HG02852 (cell line): ENCODE measurements around the gene SPDYE6.
"Not testable (repeated sequence)": the region's sequence is repeated elsewhere in the genome, so short reads cannot be mapped to it uniquely, and the experiment has no call there.

Experiments
- ATAC-seq: cut with Tn5 transposase; IDR thresholded peaks from one replicate; pipeline ENCODE4 v1.9.1; 2021; ENCODE audit warnings: mild to moderate bottlenecking, moderate library complexity; ENCODE audit not compliant: unreplicated experiment

Gene SPDYE6

DNA sequence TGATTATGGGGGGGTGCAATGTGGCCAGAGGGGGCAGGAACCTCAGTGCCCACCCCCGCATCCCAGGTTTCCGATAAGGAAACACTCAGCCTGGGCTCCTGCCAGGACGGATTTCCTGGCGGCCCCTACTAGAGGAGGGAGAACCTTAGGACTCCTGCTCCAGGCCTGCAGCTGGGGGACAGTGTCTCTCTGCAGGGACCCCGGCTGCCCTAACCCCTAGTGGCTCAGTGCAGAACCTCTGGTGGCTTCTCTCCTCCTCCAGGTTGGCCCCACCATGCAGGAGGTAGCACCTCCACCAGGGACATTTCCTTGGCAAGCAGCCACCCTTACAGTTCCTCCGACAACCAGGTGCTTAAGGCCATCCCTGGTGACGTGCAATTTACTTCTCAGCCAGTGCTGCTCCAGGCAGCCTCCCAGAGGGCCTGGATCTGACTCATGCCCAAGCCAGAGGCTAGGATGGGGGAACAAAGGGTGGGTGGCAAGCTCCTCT is 37.7 kb downstream of the SPDYE6 start:
- no peak for ATAC-seq

DNA sequence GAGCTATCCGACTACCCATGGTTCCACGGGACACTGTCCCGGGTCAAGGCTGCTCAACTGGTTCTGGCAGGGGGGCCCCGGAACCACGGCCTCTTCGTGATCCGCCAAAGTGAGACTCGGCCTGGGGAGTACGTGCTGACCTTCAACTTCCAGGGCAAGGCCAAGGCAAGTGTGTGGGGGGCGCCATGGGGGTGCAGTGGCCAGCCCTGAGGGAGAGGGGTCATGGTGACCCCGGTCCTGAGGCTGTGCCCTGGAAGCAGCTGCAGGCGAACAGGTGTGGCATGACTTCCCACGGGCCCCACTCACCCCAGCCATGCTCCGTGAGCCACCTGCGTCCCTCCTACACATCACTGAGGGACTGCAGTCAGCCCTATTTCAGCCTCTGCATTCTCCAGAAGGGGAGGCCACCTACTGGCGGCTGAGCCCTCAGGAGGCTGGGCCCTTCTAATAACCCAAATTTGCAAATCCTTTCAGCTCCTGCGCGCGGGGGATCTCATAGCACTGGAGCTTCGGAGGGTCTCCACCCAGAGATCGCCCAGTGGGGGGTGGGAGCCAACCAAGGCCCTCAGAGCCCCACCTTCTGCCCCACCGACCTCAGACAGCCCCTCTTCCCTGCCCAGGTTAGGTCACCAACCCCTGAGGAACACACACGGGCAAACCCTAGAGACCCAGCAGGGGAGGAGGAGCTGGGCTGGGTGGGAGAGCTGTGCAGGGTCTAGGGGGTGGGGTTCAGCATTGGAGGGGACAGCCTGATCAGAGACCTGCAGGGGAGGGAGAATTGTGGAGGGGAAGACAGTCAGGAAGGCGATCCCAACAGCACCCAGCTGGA is 38.8 kb downstream of the SPDYE6 start:
- ATAC-seq: no peak

DNA sequence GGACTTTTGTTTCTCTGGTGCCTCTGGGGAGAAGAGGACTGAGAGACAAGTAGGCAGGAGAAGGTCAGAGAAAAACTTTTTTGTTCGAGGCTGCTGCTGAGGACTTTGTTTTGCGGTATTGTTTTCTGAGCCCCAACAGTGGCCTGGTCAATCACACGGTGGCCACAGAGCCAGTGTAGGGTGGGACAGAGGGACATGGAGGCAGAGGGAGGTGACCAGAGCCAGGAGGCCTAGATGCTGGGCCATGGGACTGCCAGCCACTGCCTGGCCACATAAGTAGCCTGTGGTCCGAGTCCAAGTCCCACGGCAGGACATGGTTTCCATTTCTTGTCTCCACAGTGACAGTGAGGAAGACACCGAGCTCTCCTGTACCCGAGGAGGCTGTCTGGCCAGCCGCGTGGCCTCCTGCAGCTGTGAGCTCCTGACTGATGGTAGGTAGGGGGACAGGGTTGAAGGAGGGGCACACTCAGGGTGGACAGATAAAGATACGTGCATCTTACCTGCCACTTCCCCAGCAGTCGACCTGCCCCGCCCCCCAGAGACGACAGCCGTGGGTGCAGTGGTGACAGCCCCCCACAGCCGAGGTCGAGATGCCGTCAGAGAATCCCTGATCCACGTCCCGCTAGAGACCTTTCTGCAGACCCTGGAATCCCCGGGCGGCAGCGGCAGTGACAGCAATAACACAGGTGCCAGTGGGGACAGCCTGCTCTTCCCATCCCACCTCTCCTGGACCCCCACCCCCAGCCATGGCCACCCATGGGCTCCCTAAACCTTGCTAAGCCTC is 42.1 kb downstream of the SPDYE6 start:
- no peak for ATAC-seq

DNA sequence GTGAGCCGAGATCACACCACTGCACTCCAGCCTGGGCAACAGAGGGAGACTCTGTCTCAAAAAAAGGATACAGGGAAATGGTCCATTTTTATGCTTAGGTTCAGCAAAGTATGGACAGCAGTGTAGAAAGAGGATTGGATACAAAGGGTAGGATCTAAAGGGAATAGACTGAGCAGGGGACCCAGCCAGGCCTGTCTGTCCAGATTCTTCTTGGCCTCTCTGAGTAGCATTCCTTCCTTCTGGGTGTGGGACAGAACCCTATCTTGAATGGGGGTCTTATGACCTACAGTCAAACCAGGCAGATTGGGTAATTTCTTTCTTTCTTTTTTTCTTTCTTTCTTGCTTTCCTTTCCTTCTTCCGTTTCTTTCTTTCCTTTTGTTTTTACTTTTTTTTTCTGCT is 43.9 kb downstream of the SPDYE6 start:
- no peak for ATAC-seq

DNA sequence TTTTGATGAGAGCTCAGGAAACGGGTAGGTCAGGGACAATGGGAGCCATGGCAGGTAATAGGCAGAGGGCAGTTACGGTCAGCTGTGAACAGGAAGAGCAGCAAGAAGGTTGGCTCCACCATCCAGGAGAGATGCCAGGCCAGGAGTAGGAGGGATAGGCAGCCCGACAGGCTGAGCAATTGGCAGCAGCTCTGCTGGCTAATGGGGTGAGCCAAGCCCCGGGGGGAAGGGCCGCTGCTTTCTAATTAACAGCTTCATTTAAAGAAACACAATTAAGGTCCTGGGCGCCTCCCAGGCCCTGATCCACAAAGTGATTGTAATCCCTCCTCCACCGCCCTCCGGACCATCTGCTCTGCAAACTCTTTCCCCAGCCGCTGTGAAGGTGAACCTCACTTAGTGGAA is 45.8 kb downstream of the SPDYE6 start:
- ATAC-seq: no peak

DNA sequence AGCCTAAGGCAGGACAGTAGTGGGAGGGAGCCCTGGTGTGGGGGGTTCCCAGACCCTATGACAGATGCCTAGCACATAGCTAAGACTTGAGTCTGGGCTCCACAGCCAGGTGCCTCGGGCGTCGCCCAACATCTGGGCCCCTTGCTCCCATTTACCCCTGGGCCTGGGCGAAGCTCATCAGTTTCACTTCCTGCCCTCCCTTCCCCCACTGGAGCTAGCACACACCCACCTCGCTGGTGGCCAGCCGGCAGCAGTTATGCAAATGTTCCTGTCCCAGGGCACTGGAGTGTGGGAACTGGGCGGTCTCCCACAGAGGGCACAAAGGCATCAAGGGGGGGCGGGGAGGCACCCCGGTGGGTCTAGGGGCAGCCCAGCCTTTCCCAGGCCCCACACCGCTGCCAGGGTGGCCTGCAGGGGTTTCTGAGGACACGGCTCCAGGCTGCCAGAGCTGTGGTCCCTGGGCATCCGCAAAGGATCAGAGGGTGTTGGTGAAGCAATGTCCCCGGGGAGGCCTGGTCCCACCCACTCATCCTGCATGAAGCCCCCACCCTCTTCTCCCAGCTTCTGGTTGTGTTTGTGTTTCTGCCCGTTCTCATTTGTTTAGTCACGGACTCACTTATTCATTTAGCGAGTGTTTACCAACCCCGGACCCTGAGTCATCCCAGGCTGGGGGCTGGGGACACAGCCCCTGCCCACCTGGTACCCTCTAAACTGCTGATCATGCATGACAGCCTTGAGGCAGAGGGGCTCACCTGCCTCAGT is 49.1 kb downstream of the SPDYE6 start:
- ATAC-seq: peak; percentile 70

DNA sequence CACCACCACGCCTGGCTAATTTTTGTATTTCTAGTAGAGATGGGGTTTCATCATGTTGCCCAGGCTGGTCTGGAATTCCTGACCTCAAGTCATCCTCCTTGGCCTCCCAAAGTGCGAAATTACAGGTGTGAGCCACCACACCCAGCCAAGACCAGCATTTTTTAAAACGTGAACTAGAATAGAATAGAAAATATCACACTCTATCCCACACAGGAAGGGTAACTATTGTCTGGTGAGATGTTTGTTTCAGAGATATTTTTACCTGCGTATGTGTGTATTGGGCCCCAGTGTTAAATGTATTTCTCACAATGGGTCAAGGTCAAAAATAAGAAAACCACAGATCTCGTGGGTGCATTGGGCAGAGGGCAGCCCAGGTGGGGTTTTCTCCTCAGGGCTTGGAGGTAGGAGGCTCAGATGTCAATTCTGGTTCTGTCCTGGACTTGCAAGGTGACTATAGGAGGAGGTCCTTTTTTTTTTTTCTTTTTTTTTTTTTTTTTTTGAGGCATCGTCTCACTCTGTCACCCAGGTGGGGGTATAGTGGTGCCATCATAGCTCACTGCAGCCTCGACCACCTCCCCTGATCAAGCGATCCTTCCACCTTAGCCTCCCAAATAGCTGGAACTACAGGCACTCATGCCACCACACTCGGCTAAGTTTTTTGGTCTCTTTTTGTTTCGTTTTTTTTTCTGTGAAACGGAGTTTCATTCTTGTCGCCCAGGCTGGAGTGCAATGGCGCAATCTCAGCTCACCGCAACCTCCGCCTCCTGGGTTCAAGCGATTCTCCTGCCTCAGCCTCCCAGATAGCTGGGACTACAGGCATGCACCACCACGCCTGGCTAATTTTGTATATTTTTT is 50.6 kb downstream of the SPDYE6 start:
- no peak for ATAC-seq

DNA sequence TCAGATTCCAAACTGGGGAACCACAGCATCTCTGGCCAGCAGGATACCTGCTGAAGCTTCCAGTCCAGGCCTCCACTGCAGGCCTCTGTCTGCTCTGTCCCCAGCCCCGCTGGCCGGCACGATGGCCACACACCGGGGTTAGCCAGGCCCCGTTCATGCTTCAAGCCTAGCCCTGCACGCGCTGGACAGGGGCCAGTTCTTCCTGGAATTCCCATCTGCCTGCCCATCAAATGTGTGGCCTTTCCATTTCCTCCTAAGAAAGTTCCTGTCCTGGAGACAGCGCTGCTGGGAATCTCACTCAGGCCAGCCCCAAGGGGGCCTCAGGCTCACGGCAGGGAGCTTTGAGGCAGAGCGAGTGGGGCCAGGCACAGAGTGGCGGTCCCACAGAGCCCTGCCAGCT is 51.6 kb downstream of the SPDYE6 start:
- no peak for ATAC-seq

DNA sequence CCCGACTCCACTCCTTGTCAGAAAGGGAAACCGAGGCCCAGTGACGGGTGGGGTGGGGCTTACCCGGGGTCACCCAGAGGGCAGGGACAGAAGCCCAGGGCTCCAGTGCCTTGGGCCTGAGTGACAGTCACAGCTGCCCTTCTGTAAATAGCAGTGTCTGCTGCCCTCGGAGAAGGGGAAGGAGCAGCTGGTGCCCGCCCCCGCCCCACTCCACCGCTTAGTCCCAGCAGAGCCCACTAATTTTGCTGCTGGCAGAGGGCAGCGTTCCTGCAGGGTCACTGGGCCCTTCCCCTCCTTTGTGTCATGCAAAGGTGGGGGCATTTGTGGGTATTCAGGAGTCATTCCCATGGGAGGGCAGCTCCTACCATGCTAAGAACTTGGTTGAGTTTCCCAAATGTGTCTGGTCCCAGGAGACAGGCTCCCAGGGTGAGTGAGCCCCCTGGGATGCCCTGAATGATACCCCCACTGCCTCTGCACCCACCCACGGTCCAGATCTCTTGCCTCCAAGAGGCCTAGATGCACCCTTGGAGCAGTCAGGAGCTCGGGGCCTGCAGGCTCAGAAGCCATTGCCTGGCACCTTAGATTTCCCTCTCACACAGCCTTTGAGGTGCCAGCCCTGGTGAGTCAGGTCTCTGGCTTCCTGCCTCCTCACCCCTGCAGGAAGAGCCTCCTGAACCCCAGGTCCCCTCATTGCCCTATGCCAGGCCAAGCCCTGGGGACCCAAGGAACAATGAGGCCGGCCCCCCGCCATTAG is 52.4 kb downstream of the SPDYE6 start:
- no peak for ATAC-seq

DNA sequence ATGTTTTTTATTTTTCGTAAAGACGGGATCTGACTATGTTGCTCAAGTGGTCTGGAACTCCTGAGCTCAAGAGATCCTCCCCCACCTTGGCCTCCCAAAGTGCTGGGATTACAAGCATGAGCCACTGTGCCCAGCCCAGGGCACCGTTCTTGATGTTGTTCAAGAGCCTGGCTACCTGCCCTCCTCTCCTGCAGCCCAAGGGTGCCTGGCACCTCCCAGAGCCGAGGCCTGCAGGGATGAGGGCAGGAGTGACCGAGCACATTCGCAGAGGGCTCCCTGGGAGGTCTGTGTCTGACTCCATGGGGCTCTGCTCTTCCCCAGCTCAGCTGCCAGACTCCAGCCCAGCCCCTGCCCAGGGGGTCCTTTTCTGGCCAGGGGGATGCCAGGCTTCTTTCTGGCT is 54.2 kb downstream of the SPDYE6 start:
- no peak for ATAC-seq

DNA sequence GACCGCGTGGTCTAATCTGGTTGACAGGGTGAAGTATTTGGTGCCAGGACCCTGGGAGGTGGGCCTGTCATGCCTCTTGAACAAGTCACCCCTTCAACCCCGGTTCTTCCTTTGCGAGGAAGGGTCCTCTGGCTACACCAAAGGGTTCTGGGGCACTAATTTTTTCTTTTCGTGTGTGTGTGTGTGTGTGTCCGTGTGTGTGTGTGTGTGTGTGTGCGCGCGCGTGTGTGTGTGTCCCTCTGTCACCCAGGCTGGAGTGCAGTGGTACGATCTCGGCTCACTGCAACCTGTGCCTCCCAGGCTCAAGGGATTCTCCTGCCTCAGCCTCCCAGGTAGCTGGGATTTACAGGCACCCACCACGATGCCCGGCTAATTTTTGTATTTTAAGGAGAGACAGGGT is 54.9 kb downstream of the SPDYE6 start:
- not testable (repeated sequence) for ATAC-seq

DNA sequence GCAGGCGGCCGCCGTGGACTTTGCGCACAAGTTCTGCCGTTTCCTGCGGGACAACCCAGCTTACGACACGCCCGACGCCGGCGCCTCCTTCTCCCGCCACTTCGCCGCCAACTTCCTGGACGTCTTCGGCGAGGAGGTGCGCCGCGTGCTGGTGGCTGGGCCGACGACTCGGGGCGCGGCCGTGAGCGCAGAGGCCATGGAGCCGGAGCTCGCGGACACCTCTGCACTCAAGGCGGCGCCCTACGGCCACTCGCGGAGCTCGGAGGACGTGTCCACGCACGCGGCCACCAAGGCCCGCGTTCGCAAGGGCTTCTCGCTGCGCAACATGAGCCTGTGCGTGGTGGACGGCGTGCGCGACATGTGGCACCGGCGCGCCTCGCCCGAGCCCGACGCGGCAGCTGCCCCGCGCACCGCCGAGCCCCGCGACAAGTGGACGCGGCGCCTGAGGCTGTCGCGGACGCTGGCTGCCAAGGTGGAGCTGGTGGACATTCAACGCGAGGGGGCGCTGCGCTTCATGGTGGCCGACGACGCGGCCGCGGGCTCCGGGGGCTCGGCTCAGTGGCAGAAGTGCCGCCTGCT is 55.5 kb downstream of the SPDYE6 start:
- no peak for ATAC-seq

DNA sequence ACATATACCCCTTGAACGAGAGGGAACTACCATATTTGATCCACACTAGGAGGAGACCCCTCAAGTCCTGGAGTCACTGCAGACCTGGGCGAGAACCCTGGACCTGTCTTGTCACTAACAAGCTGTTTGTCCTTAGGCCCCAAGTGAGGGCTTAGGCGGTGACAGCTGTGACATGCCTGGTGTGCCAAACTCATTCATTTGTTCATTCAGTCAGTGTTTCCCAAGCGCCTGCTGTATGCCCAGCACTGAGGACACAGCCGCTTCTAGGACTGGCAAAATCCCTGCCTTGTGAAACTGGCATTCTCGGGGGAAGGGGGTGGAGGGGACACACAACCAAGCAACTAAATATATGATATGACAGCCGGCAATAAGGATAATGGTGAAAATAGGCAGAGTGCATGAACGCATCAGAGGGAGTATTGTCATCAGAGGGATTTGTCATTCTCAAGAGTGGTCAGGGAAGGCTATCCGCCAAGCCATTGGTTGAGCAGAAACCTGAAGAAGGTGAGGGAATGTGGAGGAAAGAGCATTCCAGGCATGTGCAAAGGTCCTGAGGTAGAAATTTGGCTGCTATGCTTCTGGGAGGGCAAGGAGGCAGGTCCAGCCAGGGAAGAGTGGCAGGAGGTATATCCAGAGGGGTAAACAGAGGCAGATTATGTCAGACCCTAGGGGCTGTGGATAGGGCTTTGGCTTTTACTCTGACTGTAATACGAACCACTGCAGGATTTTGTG is 58.6 kb downstream of the SPDYE6 start:
- no peak for ATAC-seq

DNA sequence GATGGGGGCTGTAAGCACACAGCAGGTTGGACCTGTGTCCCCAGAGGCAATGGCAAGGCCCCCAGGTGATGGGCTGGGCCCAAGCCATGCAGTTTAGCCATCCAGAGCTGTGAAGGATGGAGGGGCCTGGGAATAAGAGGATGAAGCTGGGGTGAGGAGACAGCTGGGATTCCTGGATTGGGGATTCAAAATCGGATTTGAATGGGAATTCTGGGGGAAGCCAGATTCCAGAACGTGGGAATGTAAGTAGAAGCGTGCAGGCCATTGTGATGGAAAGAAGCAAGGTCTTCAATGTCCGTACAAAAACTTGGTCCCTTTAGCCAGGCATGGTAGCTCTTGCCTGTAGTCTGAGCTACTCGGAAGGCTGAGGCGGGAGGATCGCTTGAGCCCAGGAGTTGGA is 59.7 kb downstream of the SPDYE6 start:
- ATAC-seq: no peak

DNA sequence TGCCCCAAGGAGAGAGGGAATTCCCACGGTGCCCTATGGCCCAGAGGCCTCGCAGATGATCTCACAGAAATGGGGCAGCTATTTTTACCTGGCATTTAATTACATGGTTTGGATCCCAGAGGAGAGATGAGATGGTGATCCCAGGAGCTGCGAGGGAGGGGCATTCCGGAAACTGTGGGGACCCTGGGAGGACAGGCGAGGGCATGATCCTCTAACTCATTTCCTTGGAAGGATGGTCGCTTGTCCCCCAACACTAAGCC is 60.1 kb downstream of the SPDYE6 start:
- no peak for ATAC-seq
